Stimulated activated CD4-positive, alpha-beta T cell treated with anti-CD3 and anti-CD28 coated beads, TNF-alpha, amount 100 ng/mL, for 4 hours (primary cell): ENCODE results near the gene HOXA9.
A peak's percentile ranks its signal among the peaks of the same experiment; 100 is the strongest.

Experiments
- DNase-seq, 3 experiments: peaks; one replicate each; pipeline ENCODE4 v3.0.0-alpha.2; 2020; ENCODE audit warnings: low read depth in 3 of 3

HOXA9 gene

GRCh38 chr7:27153526-27153925 is 11.8 kb downstream of the HOXA9 start:
- DNase-seq, result no peak

GRCh38 chr7:27152816-27153442 is 12.4 kb downstream of the HOXA9 start:
- no peak for DNase-seq

- no peak for DNase-seq
Observed at GRCh38 chr7:27151931-27152815, 13.2 kb downstream of the HOXA9 start, which contains the start of gene HOXA3. Gene HOXA3 (minus strand): TSS chr7:27152583. CDS start chr7:27110640, 41,943 bp downstream.

GRCh38 chr7:27151341-27151930 is 13.9 kb downstream of the HOXA9 start:
- DNase-seq, result no peak

DNA sequence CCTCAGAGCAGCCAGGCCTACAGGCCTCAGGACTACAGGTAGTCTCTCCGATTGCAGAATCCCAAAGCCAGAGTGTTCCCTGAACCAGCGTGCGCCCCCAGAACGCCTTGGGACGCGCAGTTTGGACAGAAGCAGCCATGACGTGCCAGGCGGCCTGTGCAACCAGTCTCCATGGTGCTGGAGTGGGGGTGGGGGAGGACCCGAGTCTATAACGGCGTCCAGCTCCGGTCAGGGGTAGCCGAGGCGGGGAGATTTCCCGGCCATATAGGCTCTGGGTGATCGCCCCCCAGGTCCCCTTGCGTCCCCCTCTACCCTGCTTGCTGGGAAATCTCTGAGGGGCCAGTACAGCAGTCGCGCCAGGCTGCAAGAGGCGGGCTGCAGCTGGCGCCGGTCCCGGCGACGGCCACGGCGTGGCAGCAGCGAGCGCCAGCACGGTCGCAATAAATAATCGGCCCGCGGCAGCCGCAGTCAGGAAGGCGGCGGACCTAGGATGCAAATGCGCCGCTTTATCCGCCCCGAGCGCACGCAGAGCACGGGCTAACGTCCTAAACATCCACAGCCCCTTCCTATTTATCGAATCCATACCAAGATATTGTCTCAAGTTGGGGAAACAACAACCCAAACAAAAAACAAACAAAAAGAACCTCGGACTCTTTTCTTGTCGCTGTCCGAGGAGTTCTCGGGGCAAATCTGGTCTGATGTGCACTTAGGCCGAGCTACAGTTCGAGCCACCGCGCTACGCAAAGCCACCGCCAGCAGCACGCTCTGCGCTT is 14.6 kb downstream of the HOXA9 start:
- peak in 2 of 3 experiments; percentile 31 to 39 for DNase-seq

GRCh38 chr7:27149842-27150567 is 15.3 kb downstream of the HOXA9 start:
- DNase-seq, result no peak

GRCh38 chr7:27148756-27149641 is 16.3 kb downstream of the HOXA9 start:
- no peak for DNase-seq

GRCh38 chr7:27148031-27148755 is 17.1 kb downstream of the HOXA9 start:
- DNase-seq, result no peak

GRCh38 chr7:27147199-27148030 is 17.9 kb downstream of the HOXA9 start, which contains the start of gene HOXA6:
Gene HOXA6 (minus strand): TSS chr7:27147774. CDS start chr7:27147749, 25 bp downstream.
- DNase-seq, result no peak

DNA sequence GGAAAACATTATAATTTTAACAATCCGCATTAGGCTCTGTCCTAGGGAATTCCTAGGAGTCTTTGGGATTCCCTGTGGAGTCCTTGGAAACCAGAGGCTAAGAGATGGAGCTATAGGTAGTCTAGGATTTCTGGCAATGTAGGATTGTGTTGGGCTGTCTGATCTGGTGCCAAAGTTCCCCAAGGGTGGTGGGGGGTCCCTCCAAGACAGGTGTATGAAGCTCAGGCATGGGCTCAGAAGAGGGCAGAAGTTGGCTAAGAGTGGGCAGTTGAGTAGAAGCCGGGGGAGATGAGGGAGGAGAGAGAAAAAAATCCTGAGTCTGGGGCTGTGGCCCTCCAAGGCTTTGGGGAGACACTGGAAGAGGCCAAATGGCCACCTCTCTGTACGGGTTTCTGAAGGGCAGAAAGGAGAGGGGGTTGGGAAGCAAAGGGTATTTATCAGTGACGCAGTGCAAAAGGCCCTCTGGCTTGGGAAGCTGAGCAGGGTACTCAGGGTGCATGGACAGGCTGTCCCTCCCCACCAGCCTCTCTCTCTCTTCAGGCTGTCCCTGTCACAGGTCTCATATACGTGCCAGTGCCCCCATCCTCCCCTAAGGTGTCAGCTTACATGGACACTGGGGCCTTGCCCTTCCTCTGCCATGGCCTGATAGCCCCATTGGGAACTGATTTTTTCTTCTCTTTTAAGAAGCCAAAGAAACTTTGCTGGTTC is 18.7 kb downstream of the HOXA9 start:
- no peak for DNase-seq

GRCh38 chr7:27145914-27146412 is 19.4 kb downstream of the HOXA9 start:
- no peak for DNase-seq

- DNase-seq, result no peak
Observed at GRCh38 chr7:27145165-27145913, 20.0 kb downstream of the HOXA9 start.

DNA sequence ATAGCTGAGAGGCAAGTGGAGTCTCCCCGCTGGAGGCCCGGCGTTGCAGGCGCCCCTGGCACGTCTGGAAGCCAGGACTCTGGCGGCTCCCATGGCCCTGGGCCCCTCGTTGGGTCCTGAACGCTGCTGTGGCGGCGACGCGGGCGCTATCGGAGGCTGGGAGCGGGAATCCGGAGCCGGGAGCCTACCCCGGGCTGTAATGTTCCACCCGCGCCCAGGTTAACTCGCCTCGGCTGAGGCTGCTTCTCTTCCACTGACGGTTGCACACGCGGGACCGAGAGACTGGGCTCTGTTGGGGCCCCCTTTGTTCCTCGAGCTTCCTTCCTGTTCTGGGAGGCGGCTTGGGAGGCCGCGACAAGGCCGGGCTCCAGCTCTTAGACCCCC is 20.6 kb downstream of the HOXA9 start:
- DNase-seq, result no peak

DNA sequence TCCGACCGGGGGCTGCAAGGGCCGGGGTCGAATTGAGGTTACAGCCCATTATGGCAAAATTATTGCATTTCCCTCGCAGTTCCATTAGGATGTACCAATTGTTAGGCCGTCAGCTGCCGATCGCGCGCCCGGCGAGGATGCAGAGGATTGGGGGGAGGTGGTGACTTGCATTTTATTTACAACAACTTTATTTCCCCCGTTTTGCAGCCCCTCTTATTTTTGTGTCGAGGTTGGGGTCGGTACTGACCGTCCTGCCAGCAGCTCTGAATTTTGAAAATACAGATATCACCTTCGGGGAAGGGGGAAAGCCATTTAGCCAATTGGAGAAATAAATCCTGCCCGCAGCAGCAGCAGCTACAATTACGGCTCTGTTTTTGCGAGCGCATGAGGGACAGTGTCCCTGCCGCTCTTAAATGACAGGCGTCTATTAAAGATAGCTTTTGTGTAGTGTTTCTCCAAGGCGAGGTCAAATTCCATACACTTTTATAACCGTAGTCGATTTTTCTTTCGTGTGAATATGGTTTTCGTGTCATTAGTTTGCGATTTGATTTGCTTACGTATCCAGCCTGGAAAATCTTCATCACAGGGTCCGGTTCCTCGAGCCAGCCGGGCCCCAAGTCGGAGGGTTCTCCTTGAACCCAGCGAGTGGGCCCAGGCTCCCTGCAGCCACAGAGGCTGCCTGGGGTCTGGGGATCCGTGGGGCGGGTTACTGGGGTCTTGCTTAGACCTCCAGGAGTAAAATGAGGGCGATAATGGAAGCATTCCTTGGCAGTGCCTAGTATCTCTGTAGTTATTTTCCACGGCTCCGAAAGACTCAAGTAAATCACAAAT is 21.2 kb downstream of the HOXA9 start:
- DNase-seq, result no peak

GRCh38 chr7:27143023-27143949 is 22.1 kb downstream of the HOXA9 start, which contains the start of gene HOXA5:
Gene HOXA5 (minus strand): TSS chr7:27143681. CDS start chr7:27143607, 74 bp downstream.
- no peak for DNase-seq
